GM18907 (cell line): ENCODE measurements around the gene MAPRE2.

Experiments
- ATAC-seq: cut with Tn5 transposase; IDR thresholded peaks from one replicate; pipeline ENCODE4 v1.9.1; 2021; ENCODE audit warnings: mild to moderate bottlenecking, moderate library complexity; ENCODE audit not compliant: unreplicated experiment

Gene MAPRE2

DNA sequence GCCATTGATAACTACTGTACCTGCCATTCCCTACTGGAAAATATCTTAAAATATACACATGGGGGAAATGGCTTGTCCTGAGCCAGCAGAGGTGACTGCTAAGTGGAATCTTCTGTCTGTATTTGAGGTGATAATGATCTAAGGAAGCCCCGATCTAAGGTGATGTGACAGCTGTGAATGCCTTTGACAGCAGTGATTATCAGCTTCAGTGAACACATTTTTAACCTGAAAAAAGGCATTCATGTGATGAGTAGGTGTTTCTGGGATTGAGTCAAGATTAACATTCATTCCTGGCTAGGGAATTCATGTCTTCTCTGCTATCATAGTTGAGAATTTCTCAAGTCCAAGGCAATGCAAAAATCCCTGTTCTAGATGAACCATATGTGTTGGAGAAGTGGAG is 9.1 kb upstream of the MAPRE2 start:
- no peak for ATAC-seq

DNA sequence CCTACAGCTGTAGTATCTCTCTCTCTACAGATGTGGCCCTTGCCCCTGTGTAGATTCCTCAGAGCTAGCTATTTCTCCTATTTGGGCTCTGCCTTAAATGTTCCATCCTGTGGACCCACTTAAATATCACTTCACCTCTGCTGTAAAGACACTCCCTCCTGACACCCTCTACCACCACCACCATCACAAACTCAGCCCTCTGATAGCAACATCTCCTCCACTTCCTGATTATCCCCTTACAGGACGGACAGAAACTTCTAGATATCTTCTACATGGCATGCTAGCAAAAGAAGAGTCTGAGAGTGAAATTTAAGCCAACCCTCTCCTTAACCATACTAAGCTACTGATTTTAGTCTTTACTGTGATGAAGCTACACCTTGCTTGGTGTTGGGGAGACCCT is 3.2 kb upstream of the MAPRE2 start:
- ATAC-seq, result no peak

DNA sequence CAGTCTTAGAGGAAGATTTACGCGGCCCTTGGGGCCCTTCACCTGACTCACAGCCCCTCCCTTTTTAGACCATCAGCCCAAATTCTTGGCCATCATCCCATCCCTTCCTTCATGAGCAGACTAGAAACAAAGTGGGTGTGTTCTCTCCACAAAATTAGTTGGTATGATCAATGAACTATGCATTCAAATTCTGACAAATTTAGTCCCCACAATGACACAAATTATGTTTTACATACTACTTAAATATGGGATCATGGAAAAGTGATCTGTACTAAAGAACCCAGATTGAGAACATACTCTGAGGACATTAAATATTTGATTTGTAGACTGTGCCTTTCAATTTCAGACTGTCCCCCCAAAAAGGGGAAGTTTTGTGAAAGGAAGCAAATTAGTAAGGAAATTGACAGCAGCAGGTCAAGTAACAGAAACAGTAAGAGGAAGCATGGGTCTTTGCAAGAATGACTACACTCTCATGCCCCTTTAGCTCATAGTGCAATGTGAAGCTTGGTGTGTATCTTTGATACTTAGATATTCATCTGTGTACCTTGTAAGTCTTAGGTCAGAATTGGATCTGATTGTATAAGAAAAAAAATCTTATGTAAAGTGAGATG is 2.2 kb upstream of the MAPRE2 start:
- peak; percentile 44 for ATAC-seq

DNA sequence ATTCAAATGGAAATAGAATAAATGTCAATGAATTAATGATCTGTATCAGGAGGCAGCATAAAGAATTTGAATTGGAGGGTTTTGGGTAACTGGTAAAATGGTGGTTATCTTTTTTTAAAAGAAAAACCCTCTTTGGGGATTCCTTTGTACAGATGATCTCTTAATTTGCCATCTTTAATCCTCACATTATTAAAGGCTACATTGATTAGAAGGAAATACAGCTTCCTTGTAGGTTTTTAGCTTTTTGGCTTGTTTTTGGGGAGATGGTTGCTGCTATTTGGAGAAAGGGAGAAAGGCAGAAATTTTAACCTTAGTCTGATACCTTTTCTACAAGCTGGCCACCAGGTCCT is 600 bp upstream of the MAPRE2 start:
- no peak for ATAC-seq

DNA sequence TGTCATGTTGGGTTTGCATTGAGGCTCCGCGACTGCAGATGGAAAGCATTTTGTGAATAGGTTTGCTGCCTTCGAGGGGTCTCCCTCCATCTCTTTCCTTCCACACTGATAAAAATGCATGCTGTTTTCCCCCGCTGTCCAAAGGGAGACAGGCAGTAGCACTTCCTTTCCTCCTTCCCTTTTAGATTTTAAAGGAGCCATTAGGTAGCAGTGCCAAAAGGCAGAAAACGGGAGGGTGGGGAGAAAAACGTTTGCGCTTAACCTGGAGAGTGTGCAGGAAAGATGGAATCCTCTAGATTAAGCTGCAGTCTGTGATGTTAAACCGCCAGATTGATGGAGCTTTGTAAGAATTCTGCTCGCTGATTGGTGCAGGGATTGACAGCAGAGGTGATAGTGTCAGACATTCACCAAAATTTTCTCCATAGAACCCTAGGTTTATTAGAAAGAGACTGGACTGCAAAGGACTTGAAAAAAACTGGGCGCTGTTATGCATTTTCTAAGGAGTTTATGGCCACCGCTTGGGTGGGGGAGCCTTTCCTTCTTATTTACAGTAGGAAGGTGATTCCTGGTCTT is 688 bp downstream of the MAPRE2 start:
- no peak for ATAC-seq

DNA sequence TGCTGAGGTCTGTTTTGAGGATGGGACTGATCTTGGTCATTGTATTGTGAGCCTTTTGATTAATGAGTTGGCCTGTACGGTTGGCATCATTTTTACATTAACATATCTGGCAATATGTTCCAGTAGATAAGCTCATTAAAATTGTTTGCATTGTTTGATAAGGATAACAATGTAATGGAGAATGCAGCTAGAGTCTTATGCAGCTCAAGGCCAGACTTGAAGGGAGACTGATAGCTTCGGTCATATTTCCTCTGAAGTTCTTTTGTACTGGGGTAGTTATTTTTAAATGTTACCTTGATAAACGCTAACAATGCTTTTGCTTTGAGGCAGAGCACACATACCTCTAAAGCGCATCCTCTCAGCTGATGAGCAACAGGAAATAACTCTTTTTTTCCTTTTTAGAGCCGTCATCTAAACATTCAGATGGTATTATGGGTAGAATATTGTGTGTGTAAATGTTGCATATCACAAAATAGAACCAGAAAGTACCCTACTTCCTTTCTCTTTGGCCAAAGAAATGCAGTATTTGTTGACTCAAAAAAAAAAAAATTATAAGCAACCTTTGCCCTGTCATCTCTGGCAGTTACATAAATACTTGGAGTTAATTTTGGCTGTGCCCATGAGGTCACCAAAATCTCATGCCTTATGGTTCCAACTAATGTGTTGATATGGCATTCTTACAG is 1.3 kb downstream of the MAPRE2 start:
- ATAC-seq, result no peak

DNA sequence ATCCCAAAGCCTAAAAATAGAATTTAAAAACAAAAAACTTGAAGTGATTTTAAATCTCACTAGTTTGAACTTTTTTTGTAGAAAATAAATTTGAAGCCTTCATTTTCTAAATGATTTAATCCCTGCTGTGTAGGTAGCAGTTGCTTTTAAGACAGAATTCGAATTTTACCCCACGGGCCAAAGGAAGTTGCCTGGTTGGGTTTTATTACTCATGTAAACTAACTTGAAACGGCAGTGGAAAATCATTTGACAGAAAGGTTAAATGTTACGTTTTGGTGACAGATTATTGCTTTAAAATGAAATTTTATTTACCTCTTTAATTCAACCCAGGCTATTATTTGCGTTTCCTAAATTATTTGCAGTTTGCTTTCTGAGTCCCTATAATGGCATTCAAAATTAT is 2.0 kb downstream of the MAPRE2 start:
- no peak for ATAC-seq

DNA sequence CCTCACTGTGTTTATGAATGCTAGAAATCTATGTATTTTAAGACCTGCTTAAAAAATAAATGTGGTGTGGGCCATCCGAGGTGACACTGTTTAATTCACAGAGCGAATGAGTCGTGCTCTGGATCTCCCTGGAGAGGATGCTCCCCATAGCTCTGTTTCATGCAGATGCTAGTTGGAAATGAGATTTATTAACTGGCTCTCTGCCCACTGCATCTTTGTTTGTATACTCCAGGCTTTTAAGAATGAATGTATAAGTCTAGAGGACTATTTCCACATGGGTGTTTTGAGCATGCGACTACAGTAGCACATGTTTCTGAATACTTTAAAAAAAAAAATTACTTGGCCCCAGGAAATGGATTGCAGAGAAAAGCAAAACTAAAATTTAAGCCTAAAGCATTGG is 3.9 kb downstream of the MAPRE2 start:
- ATAC-seq, result no peak

DNA sequence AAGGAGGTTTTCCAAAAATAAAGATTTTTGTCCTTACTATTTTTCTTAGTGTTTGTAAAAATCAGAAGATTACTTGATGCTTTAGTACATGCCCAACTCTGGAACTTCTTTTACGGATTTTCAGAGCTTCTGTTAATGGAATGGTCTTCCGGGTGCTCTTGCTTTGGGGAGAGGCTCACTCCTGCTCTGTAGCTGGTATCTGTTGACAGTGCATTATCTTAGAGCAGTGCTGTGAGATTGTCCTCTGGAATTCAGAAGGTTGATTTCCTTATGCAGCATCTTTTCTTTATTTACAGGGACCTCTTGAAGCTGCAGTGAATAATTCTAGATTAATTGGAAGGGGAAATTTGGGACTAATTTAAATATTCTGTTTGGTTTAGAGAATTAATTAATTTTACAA is 4.6 kb downstream of the MAPRE2 start:
- no peak for ATAC-seq

DNA sequence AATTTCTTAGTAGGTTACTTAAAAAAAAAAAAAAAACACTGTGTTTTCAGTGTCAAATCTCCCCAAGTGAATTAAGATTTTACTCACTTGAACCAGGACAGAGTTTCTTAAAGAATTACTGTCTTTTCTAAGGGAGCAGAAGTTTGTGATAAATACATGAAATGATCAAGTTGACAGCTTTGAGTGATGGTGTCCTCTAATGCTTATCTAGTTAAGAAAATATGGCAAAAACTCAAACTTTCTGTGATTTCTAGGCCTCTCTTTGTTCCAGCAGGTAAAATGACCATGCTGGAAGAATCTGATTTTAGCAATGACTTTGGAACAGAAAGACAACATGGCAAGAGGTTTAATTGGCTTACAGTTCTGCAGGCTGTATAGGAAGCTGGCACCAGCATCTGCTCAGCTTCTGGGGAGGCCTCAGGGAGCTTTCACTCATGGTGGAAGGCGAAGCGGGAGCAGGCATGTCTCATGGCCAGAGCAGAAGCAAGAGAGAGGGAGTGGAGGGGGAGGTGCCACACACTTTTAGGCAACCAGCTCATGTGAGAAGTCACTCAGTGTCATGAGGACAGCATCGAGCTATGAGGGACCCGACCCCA is 6.6 kb downstream of the MAPRE2 start:
- ATAC-seq, result no peak

DNA sequence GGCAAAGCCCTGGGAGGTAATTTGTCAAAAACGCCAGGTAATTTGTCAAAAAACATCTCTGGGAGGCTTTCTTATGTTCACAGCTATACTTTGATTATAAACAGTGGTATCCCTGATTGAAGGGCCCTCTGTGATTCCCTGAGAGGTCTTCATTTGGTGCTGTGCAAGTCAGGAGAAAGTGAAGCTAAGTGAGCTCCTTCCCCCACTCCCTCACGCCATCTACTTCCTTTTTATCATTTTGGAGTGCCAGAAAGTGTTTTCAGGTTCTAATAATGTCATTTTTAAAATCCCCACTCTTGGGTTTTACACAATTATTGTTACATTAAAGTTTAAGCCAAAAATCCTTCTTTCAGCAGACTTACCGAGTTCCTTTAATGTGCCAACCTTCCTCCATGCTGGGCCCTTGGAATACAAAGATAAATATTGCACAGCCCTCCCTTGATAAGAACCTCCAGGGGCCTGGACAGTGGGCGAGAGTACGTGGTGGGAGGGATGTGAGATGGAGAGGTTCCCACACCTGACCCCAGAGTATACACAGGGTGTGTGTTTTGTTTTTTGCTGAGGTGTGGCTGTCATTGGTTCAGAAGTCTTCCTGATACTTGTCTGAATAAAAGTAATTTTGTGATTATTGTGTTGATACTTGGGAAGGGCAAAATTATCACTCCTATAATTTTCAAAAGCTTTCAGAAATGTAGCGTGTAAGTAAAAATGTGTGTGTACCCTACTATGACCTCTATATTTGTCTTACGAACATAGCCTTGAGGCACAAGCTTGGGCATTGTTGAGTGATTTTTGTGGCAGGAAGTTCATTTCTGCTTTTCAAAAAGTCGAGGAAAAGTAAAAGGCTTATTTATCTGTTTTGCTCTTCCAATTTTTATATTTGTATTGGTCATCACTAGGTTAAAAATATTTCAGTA is 8.2 kb downstream of the MAPRE2 start:
- ATAC-seq, result peak; percentile 23

DNA sequence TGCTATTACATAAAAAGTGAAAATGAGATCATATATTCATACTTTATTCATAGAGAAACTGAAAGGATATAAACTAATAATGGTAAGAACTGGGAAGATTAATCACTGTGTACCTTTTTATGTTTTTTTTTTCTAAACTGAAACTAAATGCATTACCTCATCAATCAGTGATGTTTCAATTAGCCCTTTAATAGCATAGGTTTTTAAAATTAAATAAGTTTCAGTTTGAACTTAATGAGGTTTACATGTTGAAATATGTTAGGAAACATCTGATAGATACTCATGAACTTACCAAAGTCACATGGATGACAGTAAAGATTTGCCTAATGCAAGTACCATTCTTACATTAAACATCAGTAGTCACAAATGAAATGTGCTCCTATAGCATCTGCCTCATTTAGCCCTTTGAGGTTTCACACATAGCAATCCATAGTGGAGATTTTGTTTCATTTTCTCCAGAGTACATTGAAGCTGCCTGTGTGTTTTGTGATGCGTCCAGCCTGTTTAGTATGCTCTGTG is 8.9 kb downstream of the MAPRE2 start:
- peak; percentile 33 for ATAC-seq

DNA sequence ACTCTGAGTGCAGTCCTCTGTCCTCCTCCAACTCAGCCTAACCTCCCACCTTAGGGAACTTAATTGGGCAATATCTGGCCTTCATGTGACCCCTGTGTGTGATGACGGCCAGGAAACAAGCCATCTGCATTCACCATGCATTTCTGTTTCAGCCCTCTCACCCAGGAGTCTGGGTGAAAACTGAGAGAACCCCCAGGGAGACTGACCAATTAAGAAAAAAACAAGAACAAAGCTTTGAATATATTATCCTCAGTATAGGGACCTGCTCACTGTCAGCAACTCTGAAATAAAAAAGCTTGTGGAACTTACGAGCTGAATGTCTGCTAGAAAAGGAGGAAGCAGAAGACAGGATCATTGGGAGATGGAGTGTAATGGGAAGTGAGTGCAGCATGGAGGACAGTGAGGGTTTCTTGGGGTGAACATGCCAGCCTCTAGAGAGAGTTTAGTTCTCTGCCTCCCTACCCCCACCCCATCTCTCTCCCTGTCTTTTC is 9.5 kb downstream of the MAPRE2 start:
- peak; percentile 50 for ATAC-seq

DNA sequence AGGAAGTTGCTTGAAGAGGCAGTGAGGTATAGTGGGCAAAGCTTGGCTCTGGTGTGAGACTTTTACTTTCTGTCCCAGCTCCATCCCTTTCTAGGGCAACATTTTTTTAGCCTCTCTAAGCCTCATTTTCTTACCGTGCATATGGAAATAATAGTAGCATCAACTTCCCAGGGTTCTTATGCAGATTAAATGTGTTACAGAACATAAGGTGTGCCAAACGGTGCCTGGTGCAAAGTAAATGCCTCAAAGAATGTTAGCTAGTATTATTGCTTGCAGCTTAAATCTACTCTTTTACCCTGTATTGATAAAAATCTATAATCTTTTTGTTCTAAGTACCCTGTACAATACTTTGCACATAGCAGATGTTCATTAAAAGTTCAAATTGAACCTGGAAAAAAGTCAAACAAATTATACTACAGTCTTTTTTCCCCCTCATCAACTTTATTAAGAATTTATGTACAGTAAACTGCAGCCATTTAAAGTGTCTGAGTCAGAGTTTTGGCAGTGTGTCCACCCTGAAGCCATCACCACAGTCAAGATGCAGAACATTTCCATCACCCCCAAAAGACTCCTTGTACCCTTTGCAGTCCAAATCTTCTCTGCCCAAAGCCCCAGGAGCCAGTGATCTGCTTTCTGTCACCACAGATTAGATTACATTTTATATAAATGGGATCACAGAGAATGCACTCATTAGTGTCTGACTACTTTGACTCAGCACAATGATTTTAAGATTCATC is 10.6 kb downstream of the MAPRE2 start:
- ATAC-seq, result no peak

DNA sequence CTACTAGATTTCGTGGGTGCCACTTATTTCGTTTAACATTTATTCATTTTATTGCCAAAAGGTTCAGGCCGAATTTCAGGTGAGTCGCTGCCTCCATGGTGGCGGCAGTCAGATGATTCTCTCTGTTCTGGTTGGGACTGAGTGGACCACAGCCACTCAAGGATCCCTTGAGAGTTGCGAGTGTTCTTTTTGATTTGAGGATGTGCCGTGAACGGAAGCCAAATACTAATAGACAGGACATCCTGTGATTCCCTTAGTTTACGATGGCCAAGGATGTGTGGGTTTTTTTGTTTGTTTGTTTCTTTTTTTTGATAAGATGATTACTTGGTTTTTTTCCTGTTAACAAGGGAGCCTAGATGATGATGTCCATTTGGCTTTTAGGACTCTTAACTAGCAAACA is 13.2 kb downstream of the MAPRE2 start:
- ATAC-seq, result no peak

DNA sequence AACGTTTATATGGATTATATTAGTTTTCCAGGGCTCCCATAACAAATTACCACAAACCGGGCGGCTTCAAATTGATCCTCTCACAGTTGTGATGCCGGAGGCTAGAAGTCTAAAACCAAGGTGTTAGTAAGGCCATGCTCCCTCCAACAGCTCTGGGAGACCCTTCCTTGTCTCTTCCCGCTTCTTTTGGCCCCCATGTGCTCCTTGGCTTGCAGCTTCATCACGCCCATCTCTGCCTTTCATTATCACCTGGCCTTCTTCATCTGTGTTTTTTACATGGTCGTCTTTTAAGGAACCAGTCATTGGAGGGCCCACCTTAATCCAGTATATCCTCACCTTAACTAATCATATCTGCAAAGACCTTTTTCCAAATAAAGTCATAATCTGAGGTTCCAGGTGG is 13.9 kb downstream of the MAPRE2 start:
- ATAC-seq, result no peak

DNA sequence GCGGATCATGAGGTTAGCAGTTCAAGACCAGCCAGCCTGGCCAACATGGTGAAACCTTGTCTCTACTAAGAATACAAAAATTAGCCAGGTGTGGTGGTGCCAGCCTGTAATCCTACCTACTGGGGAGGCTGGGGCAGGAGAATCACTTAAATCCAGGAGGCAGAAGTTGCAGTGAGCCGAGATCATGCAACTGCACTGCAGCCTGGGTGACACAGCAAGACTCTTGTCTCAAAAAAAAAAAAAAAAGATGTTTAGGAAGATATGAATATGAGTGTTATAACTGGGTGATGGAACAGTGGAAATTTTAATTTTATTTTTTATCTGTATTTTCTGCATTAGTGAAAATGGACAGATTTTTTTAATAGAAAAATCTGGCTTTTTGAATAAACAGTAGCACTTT is 14.5 kb downstream of the MAPRE2 start:
- no peak for ATAC-seq

DNA sequence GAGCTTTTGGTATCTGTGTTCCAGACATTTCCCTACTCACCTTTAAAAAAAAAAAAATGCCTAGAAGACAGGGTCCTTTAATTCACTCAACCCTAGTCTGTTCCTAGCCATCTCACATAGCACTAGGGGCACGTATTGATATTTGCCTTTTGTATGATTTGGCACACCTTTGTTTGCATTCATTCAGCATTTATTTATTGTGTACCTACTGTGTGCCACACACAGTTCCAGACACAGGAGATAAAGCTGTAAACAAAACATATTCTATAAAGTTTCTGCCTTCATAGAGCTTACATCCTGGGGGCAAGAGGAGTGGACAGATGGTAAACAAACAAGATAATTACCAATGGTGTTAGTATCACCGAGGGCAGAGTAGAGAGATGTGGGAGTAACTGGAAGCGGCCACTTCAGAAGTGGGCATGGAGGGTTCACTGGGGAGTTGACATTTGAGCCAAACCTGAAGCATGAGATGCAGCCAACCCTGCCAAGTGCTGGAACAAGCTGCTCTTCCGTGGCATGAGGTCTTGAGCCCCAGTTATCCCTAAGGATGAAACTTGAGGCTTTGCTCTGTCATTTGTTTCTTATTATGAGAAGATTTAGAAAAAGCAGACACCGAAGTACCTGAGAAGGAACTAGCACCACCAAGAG is 18.2 kb downstream of the MAPRE2 start:
- ATAC-seq, result no peak

DNA sequence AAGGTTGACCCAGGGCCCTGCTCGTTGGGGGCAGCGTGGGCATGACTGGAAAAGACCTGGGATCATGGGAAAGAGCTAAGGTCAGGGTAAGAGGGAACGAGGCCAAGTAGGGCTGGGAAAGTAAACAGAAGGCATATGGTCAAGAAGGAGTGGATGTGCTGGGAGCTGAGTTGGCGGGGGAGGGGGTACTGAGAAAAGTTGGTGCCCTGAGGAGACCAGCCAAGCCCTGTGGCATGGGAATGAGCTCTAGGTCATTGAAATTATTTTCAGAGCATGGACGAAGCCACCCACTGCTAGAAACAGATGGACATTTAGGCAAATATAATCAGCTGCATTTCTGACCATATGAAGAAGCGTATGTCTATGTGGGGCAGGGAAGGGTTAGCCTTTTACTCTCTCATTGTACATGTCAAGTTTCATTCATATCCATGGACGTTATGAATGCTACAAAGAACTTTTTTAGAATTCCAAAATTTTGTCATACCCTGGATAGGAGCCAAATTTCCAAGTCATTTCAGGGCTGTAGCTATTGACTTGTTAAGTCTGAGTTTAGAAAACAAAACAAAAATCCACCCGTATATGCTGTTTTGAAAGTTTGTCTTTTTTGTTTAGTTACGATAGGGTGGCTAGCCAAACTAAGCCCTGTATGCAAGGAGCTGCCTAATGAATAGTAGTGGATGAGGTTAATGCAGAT is 19.1 kb downstream of the MAPRE2 start:
- ATAC-seq, result no peak
